HG02642 (cell line): Measurements from ENCODE around the gene TNFSF11.

Source experiments
- ATAC-seq: cut with Tn5 transposase; IDR thresholded peaks from one replicate; pipeline ENCODE4 v1.9.1; 2021; ENCODE audit warnings: mild to moderate bottlenecking; ENCODE audit not compliant: unreplicated experiment, poor library complexity

The TNFSF11 gene

DNA sequence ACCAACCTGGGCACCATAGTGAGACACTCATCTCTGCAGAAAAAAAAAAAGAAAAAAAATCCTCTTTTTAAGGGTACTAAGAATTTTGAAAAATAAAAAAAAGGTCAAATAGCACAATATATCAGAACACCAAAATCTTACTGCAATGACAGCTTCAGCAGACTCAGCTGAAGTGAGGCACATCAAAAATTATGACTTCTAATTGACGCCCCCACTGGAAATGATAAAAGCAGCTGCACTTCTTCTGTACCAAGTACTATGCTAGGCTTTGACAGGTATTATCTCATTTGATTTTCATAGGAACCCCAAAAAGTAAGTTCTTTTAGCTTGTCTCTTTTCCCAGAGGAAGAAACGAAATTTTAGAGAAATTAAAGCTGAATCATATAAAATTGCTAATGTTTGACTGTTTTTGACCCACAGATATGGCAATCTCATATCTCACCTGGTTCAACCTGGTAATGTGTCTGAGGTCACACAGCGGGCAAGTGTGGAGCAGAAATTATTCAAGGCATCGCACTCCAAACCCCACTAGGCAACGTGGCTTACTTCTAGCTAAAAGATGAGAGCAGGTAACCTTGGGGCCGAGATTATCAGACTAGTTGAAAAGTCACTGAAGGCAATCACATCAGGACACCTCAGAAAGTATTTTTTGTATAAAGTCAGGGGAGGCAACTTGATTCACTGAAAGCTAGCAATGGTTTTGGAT lies 78.1 kb downstream of the TNFSF11 start:
- no peak for ATAC-seq

DNA sequence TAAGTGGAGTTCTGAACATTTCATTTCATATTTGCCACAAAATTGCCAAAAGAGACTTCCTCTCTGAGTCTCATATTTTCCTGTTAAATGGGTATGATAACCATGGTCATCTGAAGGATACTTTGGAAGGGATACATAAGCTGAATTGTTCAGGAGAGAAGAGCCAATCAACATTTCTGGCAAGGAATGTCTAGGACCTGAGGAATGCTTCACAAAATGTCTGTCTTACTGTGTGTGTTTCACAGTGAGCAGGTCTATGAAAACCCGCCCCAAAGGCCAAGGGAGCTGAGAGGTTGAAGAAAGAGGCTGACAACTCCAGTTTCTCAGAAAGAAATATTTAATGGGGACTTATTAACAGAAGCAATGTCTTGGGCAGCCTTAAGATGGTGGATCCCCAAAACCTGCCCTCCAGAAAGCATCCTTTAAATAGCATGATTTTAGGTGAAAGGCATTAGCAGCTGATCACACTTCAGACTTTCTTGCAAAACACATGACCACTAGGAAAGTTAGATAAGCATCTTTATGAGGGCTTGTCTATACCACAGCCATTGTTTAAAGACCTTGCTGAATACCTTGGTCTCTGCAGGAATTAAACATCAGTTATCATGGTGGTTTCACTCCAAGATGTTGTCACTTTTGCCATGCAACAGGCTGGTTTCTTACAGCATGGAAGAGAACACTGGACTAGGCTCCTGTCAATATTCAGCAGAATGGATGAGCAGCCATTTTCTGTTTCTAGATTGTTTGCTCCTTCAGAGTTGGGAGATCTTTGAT lies 78.9 kb downstream of the TNFSF11 start:
- ATAC-seq = no peak

GRCh38 chr13:42653679-42654078 lies 79.7 kb downstream of the TNFSF11 start:
- ATAC-seq = no peak

GRCh38 chr13:42654212-42654611 lies 80.3 kb downstream of the TNFSF11 start:
- ATAC-seq = no peak

GRCh38 chr13:42654722-42655121 lies 80.8 kb downstream of the TNFSF11 start:
- ATAC-seq = no peak

GRCh38 chr13:42656161-42656560 lies 82.2 kb downstream of the TNFSF11 start:
- ATAC-seq = no peak

DNA sequence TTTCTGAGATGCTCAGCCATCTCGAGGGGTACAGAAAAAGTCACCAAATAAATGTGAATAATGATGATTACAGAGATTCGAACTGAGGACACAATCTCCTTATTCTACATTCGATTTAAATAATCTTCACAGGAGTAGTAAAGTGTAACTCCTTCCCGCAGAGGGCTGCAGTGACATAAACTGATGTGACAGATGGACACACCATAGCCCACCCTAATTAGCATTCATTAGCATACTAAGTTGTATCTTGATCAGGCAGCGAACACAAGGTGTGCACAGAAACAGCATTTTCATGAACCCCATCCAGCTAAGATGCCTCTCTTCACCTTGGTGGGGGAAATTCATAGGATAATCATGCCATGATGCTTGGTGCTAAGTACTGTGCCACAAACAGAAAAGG lies 83.0 kb downstream of the TNFSF11 start:
- ATAC-seq = no peak
